Activated naive CD4-positive, alpha-beta T cell treated with anti-CD3 and anti-CD28 coated beads, Interleukin-2, amount 50 U/mL, for 16 hours (primary cell): Measurements from ENCODE around the gene PACSIN2.
A peak's percentile ranks its signal among the peaks of the same experiment; 100 is the strongest.
"Not testable (repeated sequence)": the region's sequence is repeated elsewhere in the genome, so short reads cannot be mapped to it uniquely, and the experiment has no call there.

ENCODE experiments used
- DNase-seq: peaks from one replicate; pipeline ENCODE4 v3.0.0-alpha.2; 2020

PACSIN2 gene

DNA sequence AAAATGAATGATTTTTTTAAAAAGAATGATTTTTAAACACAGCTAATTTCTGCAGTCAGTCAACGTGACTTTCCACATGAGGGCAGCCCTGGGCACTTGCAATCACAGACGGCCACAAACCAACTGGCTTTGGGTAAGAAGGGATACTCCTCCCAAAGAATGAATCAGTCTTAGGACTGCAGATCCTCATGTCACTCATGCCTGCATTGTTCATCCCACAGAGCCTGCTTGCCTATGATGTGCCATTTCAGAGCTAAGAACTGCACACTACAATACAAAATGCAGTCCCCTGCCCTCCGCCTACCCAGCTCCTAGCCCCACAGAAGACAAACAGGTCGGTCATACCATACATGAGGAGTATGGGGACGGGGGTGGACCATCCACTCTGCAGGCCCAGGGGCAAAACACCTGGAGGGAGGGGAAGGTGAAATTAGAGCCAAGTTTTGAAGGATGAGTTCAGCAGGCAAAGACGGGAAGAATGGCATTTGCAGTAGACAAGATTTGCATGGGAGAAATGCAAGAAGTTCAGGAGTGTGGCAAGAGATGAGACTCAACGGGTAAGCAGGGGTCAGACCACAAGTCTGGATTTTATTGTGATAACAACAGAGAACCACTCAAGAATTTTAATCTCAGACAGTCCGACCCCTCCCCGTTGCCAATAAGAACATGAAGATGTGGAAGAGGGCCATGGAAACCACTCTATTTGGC lies 24.7 kb downstream of the PACSIN2 start:
- no peak for DNase-seq

DNA sequence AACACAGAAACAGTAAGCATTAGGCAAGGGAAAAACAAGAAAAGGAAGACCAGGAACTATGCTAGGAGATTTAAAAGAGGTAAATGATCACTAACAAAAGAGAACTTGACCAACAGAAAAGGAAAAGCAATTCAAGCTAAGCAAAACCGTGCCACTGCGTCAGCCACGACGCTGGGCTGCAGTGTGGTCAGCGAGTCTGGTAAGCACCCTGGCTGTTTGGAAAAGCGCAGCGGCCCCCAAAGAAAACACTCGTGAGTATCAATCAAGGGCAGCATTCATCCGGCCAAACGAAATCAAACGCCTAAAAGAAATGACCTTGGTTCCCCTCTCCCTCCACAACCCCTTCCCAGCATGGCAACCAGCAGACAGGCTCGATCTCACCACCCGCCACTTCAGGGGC lies 28.8 kb downstream of the PACSIN2 start:
- DNase-seq = no peak

DNA sequence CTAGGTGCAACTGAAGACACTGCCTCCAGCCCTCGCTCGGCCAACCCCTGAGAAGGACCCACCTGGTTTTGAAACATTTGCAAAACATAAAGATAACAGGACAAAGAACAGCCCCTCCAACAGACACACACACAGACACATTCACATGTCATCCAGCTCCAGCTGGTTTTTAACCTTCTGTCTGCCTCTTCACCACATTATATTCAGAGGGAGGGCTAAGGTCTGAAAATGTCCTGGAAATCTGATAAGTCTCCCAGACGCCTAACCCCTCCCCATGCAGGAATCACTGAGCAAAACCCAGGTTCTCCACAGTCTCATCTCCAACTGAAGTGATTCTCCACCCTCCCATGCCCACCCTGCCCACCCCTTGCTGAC lies 29.4 kb downstream of the PACSIN2 start:
- DNase-seq = no peak

DNA sequence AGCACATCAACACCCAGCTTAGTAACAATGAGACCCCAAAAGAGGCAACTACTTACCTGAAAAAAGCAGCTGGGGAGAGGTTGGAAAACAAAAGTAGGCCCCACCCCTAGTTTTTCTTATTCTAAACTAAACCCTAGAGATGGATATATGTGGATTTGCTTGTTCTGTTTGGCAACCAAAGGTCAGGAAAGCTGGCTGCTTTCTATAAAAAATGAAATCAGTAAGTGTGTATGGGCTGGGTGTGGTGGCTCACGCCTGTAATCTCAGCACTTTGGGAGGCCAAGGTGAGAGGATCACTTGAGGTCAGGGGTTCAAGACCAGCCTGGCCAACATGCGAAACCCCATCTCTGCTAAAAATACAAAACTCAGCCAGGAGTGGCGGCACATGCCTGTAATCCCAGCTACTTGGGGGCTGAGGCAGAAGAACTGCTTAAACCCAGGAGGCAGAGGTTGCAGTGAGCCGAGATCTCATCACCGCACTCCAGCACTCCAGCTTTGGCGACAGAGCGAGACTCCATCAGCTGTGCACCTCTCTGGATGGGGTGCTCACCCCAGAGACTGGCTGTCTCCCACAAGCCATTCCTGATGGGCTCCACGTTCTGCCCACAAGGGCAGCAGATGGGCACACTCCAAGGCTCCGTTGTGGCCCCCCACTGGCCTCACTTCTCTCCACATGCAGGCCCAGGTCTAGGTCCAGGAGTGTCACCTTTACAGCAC lies 30.0 kb downstream of the PACSIN2 start:
- no peak for DNase-seq

DNA sequence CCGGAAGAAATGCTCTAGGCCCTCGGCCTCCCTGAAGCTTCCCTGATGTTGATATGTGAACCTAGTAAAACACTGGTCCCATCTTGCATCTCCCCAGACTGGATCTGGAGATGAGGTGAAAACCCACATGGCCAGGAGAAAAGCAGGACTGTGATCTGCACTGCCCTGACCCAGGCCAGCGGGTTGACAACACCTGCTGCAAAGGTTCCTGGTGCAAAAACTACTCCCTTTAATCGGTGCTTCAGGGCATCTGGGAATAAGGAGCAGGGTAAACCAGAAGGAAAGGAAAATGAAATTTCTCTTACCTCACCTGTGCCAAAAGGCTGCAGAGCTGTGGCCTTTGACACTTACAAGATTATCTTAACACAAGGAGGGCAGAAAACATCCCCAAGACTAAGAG lies 30.6 kb downstream of the PACSIN2 start:
- DNase-seq = no peak

DNA sequence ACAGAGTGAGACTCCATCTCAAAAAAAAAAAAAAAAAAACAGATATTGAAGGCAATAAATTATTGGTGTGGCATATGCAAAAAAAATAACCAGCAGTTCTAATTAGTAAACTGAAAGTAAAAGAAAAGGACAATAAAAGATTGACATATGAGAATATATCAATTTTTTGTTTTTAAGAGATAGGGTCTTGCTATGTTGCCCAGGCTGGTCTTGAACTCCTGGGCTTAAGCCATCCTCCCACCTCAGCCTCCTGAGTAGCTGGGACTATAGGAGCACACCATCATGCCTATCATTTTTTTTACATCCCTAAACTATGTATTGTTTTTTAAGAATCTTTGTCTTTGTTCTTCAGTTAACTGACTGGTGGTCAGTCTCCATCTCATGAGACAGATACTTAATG lies 31.5 kb downstream of the PACSIN2 start:
- DNase-seq = no peak

DNA sequence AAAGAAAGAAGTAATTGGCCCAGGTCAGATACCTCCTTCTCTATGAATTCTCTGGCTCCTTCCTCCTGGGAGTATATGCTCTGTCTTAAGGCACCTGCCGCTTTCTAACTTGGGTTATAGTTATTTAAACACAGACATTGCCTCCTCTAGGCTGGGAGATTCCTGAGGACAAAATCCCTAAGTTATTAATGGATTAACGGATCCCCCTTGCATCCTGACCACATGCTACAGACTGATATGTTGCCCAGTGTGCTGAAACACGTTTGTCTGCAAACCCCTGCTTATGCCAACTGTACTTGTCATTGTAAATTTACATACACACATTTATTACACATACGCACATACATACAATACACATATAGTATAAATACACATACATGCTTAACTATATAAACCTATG lies 35.3 kb downstream of the PACSIN2 start:
- DNase-seq = no peak

DNA sequence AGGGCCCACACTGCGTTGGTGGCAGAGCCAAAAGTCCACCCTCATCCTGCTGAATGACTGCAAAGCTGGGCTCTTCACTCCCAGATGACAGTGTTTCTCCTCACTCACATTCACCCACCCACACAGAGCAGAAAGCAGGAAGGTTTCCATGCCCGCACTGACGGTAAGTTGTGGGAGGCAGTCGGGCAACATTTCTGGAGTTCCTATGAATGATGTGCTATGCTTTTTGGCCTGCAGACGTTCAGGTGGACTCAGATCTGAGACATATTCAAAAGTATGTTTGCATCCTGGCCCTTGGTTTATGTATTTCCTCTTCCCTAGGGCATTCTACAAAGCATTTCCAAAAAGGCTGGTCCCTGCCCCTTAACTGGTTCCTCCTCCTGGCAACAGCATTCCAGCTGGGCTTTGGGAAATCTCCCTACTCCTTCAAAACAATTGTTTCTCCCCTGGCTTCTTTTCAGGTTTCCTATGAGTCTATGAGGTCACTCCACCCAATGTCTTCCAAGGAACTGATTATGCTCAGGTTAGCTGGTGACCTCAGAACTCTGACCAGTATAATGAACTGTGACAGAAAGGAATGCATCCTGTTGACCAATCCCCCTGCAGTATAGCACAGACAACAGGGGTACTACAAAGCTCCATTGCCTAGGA lies 36.4 kb downstream of the PACSIN2 start:
- DNase-seq = no peak

DNA sequence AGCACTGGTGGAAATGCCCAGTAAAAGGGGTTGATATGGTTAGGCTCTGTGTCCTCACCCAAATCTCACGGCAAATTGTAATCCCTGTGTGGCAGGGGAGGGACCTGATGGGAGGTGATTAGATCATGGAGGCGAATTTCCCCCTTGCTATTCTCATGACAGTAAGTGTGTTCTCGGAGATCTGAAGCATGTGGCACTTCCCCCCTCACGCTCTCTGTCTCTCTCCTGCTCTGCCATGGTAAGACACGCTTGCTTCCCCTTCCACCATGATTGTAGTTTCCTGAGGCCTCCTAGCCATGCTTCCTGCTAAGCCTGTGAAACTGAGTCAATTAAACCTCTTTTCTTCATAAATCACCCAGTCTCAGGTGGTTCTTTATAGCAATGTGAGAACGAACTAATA lies 37.4 kb downstream of the PACSIN2 start:
- DNase-seq = no peak

DNA sequence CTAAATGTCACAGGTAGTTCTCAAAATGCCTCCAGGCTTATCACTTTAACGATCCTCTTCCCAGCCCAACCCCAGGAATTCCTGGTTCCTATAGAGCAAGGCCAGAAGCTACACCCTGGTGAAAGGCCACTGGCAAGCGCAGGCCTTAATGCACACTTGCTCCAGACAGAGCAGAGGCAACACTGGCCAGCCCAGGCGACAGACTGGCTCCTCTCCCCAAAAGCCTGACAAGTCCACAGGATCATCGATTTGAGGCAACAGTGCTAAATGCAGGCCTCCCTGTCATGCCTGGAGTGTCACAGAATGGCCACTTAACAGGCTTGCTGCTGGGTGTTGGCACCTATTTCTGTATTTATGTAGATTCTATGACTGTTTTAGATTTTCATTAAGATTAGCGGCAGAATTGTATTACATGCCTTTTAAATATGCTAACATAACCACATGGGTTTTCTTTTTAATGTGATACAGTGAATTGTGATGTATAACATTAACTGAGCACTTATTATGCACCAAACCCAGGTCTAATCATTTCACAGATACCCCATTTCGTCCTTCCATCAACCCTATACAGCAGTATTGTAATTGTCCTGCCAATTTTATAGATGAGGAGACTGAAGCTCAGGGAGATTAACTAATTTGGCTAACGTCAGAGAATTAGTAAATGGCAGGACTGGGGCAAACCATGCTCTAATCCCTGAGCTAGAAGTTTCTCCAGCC lies 38.6 kb downstream of the PACSIN2 start:
- no peak for DNase-seq

DNA sequence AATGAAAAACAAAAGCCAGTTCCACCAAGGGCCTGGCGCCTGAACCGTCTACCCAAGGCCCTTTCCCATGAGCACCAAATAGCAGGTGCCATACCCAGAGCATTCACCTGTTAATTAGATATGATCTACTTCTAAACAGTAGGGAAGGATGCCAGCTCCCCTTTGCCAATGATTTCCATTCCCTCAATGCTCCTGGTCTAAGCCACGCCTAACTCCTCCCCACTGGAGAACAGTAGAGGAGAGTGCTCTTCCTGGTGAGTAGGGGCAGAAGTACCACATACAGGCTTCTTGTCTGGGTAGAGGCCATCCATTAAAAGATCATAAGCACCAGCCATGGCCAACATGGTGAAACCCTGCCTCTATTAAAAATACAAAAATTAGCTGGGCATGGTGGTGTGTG lies 40.7 kb downstream of the PACSIN2 start:
- no peak for DNase-seq

DNA sequence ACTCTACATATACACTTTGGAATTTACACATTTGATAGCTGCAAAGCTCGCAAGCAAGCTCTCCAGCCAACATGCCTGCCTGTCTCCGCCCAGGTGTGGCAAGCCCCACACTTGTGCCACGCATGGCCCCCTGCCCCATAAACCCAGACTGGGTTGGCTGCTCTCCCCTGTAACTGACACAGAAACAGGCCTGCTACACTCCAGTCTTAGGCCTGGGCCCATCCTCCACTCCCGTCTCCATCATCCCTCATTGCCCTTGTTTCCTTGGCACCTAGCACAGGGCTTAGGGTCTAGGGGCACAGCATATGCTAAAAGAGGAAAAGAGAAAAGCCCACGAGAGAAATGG lies 41.4 kb downstream of the PACSIN2 start:
- DNase-seq = no peak

DNA sequence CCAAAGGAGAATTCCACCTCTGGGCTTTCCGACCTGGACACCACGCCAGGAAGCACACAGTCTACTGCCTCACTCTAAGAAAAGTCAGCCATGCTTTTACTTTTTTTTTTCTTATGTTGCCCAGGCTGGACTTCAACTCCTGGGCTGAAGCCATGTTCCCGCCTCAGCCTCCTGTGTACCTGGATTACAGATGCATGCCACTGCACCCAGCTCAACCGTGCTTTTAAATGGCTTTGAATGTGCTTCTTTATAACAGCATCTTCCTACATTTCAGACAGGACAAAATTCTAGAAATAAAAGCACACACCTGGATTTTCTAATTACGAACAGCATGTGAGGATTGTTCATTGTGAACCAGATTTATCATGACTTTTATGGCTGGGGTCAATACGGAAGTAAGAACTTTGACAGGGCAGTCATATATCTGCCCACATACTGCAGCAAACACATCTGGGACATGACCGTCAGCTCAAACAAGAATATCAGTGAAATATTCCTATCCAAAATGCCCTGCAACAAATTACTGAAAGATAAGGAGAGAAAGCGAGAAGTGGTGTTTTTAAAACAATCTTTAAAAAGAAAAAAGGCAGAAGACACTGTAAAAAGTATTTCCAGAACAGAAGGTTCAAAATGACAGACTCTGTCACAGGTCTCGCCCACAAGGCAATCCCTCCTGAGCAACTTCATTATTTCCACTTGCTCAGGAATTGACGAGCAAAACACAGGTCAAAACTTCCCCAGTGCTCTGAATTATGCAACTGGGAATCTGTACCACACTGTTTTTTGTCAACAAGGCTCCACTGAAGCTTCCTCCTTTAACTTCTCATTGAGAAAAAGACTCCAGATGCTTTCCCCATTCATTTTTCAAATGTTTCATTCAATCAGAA lies 42.1 kb downstream of the PACSIN2 start:
- no peak for DNase-seq

DNA sequence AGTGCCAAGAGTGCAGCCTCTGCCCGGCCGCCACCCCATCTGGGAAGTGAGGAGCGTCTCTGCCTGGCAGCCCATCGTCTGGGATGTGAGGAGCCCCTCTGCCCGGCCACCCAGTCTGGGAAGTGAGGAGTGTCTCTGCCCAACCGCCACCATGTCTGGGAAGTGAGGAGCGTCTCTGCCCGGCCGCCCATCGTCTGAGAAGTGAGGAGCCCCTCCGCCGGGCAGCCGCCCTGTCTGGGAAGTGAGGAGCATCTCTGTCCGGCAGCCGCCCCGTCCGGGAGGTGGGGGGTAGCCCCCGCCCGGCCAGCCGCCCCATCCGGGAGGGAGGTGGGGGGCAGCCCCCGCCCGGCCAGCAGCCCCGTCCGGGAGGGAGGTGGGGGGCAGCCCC lies 43.5 kb downstream of the PACSIN2 start:
- DNase-seq = not testable (repeated sequence)

DNA sequence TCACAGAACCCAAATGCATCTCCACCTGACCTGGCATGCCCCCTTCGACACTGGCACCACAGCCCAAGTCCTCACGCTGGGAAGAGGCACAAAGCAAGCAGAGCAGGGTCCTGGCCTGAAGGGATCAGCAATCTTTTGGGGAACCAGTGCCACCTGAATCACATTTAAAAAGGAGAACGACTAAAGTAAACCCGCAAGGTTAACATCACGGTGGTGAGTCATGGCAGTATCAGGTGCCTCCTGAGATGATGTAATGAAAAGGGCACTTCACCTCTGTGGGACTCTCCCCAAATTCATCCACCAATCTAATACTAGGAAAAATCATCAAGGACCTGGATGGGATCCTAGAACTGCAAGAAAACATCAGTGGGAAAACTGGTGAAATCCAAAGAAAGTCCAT lies 44.9 kb downstream of the PACSIN2 start:
- DNase-seq = no peak

DNA sequence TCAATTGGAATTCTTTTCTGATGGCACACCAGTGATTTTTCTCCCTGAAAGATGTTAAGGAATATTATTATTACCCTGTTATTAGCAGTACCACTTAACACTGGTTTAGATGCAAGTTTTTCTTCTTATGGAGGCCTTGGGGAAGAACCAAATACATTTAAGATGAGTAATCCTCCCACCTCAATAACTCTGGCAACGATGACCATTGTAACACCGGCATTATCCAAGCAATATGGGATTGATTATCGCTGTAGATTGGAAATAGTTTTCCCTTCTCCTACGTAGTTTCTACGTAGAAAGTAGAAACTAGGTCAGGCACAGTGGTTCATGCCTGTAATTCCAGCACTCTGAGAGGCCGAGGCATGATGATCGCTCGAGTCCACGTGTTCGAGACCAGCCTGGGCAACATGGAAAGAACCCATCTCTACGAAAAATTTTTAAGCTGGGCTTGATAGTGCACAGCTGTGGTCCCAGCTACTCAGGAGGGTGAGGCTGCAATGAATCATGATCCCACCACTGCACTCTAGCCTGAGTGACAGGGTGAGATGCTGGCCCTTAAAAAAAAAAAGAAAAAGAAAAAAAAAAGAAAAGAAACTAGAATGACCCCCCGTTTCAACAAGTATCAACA lies 45.5 kb downstream of the PACSIN2 start:
- no peak for DNase-seq

DNA sequence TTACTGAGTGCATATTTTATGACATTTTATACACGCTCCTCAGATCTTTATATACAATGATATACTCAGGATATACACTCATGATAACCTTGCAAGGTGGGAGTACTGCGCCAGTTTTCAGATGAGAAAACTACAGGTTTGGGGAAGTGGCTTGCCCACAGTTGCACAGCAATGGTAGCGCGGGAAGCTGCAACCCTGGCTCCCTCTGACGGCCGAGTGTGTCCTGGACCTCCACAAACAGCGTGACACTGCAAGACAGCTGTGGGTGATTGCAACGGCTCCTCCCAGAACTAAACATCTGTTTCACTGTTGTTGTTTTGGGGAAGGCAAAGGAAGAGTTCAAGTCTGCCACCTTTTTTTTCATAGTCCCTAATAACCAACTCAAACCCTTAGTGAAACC lies 47.0 kb downstream of the PACSIN2 start:
- no peak for DNase-seq

DNA sequence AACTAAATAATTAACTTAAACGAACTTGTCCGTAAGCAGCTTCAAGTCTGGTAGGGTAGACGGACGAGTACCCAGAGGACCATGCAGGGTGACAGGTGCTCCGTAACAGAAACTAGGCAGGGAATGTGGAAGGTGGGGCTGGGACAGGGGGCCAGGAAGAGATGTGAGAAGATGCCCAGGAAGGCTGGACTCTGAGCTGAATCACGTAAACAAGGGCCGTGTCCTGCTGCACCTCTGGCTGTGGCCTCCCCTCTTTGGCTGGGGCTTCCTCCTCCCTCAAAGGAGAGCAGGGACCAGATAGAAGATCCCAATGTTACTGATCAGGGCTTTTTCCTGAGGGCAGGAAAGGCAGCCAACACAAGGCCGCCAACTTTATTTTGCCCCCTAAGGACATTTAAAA lies 47.9 kb downstream of the PACSIN2 start:
- no peak for DNase-seq

DNA sequence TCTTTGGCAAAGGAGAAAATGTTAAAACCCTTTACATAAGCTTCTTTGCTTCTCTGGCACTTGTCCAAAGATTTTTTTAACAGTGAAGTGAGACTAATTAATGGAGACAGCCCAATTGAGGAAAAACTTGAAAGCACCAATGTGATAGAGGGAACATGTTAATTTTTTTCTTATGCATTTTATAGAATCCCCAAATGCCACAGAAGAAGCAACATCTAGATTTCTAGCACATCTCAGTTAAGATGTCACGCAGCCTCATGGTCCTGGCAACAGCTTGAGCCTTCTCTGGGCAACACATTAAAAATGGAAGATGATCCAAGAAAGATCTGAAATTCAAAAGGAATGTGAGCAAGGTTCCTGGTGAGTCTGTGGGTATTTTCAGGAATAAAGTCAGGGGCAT lies 48.5 kb downstream of the PACSIN2 start:
- no peak for DNase-seq

DNA sequence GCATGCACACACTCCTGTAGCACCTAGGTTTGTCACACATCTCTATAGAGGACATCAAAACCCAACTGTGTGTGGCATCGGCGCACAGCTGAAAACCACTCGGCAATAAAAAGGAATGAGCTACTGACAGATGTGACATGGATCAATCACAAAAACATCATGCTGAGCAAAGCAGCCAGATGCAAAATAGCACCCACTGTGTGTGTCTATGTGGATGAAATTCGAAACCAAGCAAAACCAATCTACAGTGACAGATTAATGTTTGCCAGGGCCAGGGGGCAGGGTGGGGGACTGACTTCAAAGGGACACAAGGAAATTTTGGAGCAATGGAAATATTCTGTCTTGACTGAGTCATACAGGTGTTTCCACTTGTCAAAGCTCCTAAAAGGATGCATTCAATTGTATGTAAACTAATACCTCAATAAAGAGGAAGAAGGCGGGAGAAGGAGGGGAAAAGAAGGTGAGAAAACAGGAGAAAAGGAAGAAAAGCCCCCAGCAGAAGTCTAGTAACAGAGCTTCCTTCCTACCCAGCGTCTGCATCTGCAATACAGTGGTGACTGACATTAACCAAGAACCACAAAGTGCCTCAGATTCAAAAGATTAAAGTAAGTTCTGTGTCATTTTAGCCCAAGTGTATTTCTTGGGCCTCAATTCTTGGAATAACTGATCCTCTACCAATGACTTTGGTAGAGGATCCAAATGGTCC lies 49.8 kb downstream of the PACSIN2 start:
- DNase-seq = peak; percentile 65

DNA sequence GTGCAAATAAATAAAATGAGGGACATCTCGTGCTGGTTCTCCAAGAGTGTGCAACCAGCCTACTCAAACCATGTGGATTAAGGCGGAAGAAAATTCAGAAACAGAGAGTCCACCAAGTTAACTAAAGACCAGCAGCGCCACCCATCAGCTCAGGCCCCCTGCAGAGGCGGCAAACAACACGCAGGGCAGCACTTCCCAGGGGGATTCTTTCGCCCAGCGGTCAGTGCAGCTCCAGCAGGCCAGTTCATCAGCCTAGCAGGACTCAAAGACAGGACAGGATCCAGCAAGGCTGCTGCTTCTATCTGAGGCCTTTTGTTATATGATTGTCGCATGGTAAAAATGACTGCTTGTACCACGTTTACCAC lies 51.7 kb downstream of the PACSIN2 start:
- DNase-seq = no peak
